Measurements from ENCODE around the gene ATP6V1G2.

Gene ATP6V1G2

GRCh38 chr6:31558318-31558625 lies 11.9 kb upstream of the ATP6V1G2 start:
- H3K27ac ChIP-seq (ENCODE audit: extremely low read depth, low read depth, low read length), result no peak overlapping the region
- no peak overlapping the region for H3K4me3 ChIP-seq (ENCODE audit: low read depth, low read length)
- H3K9me3 ChIP-seq (ENCODE audit: control insufficient read depth, insufficient read depth, low read depth, low read length), result no peaks in the 10 kb centered on the region
- peaks cover 17 to 67% of the 10 kb centered on the region in 2 experiments; a peak in 2 of 3 replicates for H3K36me3 ChIP-seq (ENCODE audit: control insufficient read depth in 2 of 2, insufficient read depth in 1 of 2, low read length in 2 of 2)
- no peaks in the 10 kb centered on the region for H3K4me1 ChIP-seq (ENCODE audit: control insufficient read depth, insufficient read depth, low read length)
- TF ChIP-seq ZBTB20 (tag by site-specific recombination; IDR thresholded peaks at IDR 0.05) (no peak), SCRT1 (tag by site-specific recombination; IDR thresholded peaks at IDR 0.05; ENCODE audit: borderline replicate concordance) (no peak), ZNF132 (tag by site-specific recombination; IDR thresholded peaks at IDR 0.05; ENCODE audit: borderline replicate concordance) (no peak), GLIS2 (tag by site-specific recombination; IDR thresholded peaks at IDR 0.05) (no peak), ZFP37 (tag by site-specific recombination; IDR thresholded peaks at IDR 0.05) (no peak), ZNF175 (tag by site-specific recombination; IDR thresholded peaks at IDR 0.05) (no peak), TRIM28 (IDR thresholded peaks at IDR 0.05; ENCODE audit: borderline replicate concordance, low read length) (no peak), ZBTB1 (tag by site-specific recombination; IDR thresholded peaks at IDR 0.05) (no peak), ZNF155 (tag by site-specific recombination; IDR thresholded peaks at IDR 0.05) (no peak), ZNF837 (tag by site-specific recombination; IDR thresholded peaks at IDR 0.05) (no peak), ZNF747 (tag by site-specific recombination; IDR thresholded peaks at IDR 0.05) (no peak), ZSCAN16 (tag by site-specific recombination; IDR thresholded peaks at IDR 0.05) (no peak), ZNF664 (tag by site-specific recombination; IDR thresholded peaks at IDR 0.05) (no peak), ZBTB49 (tag by site-specific recombination; IDR thresholded peaks at IDR 0.05; ENCODE audit: low read depth) (no peak), ZXDB (tag by site-specific recombination; IDR thresholded peaks at IDR 0.05) (no peak), ZNF626 (tag by site-specific recombination; IDR thresholded peaks at IDR 0.05) (no peak), ZNF266 (tag by site-specific recombination; IDR thresholded peaks at IDR 0.05; ENCODE audit: low read depth) (no peak)
- ChIA-PET CTCF (interaction anchor here (1.4 to 4.1 kb wide), 3 partner anchors 38 to 65 kb away, joined by 3 to 29 read pairs (median 8); no protein-coding TSS in a partner anchor), POLR2A (no interaction called here)

GRCh38 chr6:31557443-31558317 lies 11.3 kb upstream of the ATP6V1G2 start:
- H3K27ac ChIP-seq (ENCODE audit: extremely low read depth, low read depth, low read length), result no peak overlapping the region
- ChIA-PET POLR2A (interaction anchor here (0.7 kb wide), 1 partner anchor 11 kb away, joined by 3 read pairs; the partner anchor contains the start of gene ATP6V1G2), CTCF (interaction anchor here (0.6 to 4.1 kb wide), 6 partner anchors 9 to 64 kb away, joined by 3 to 29 read pairs (median 6); no protein-coding TSS in a partner anchor)
- H3K9me3 ChIP-seq (ENCODE audit: control insufficient read depth, insufficient read depth, low read depth, low read length), result no peaks in the 10 kb centered on the region
- no peak overlapping the region for H3K4me3 ChIP-seq (ENCODE audit: low read depth, low read length)
- peaks cover 21 to 70% of the 10 kb centered on the region in 2 experiments; a peak in 2 of 3 replicates for H3K36me3 ChIP-seq (ENCODE audit: control insufficient read depth in 2 of 2, insufficient read depth in 1 of 2, low read length in 2 of 2)
- no peaks in the 10 kb centered on the region for H3K4me1 ChIP-seq (ENCODE audit: control insufficient read depth, insufficient read depth, low read length)
- TF ChIP-seq ZNF555 (tag by site-specific recombination; conservative IDR thresholded peaks at IDR 0.05) (no peak), ZNF341 (tag by site-specific recombination; IDR thresholded peaks at IDR 0.05; ENCODE audit: low read depth) (no peak), KLF8 (tag by site-specific recombination; IDR thresholded peaks at IDR 0.05) (no peak), ZNF48 (tag by site-specific recombination; IDR thresholded peaks at IDR 0.05) (no peak), ZNF18 (tag by site-specific recombination; IDR thresholded peaks at IDR 0.05) (no peak), OSR2 (tag by site-specific recombination; IDR thresholded peaks at IDR 0.05) (no peak), ZNF704 (tag by site-specific recombination; IDR thresholded peaks at IDR 0.05) (no peak), ZNF169 (tag by site-specific recombination; IDR thresholded peaks at IDR 0.05) (no peak), ZBTB1 (tag by site-specific recombination; IDR thresholded peaks at IDR 0.05) (no peak), MYNN (tag by site-specific recombination; IDR thresholded peaks at IDR 0.05; ENCODE audit: borderline replicate concordance) (no peak), BCL11A (tag by site-specific recombination; IDR thresholded peaks at IDR 0.05; ENCODE audit: low read depth) (no peak), ZNF311 (tag by site-specific recombination; IDR thresholded peaks at IDR 0.05; ENCODE audit: borderline replicate concordance) (no peak), ZNF707 (tag by site-specific recombination; IDR thresholded peaks at IDR 0.05) (no peak), ZNF473 (tag by site-specific recombination; IDR thresholded peaks at IDR 0.05) (no peak)

Data from HEK293 (cell line).